Esophagus squamous epithelium (tissue), 5 donors: ENCODE results near the gene MCHR2. TPM values are rescaled to one million over a fixed set of nuclear protein-coding genes. Genes with fewer than 3 reads are reported as not detected.

Experiments
- DNase-seq: peaks from one replicate; lab custom pipeline; 2025; lab: John Stamatoyannopoulos, UW
- H3K27ac ChIP-seq, 4 donors: fragments of 200-600 bp; sonication (generic); one replicate each; pipeline ENCODE4 v1.5.1; 2016 to 2019; ENCODE audit warnings: mild to moderate bottlenecking in 1 of 4
- H3K27me3 ChIP-seq, 4 donors: fragments of 200-600 bp; sonication (generic); 1 replicate in 3 of 4; 2 replicates in 1 of 4; pipeline versions ENCODE4 v1.5.1 to v1.6.0; 2017 to 2021; ENCODE audit warnings: antibody characterized with exemption in 1 of 4
- H3K36me3 ChIP-seq, 3 donors: fragments of 200-600 bp; sonication (generic); one replicate each; pipeline ENCODE4 v1.5.1; 2016 to 2019
- H3K4me1 ChIP-seq, 3 donors: fragments of 200-600 bp; sonication (generic); one replicate each; pipeline ENCODE4 v1.5.1; 2017 to 2019
- H3K4me3 ChIP-seq, 4 donors: fragments of 200-600 bp; sonication (generic); 1 replicate in 3 of 4; 2 replicates in 1 of 4; pipeline ENCODE4 v1.5.1; 2016 to 2019; ENCODE audit warnings: mild to moderate bottlenecking in 2 of 4, moderate library complexity in 1 of 4
- H3K9me3 ChIP-seq, 3 donors: fragments of 200-600 bp; sonication (generic); one replicate each; pipeline ENCODE4 v1.5.1; 2016 to 2019
- POLR2A ChIP-seq, 4 donors: fragments of 450-650 bp; IDR thresholded peaks; one replicate each; pipeline ENCODE4 v1.6.1; 2017; ENCODE audit warnings: antibody characterized with exemption in 4 of 4, mild to moderate bottlenecking in 4 of 4, moderate library complexity in 3 of 4
- WGBS, 2 donors: methylation state at CpG; one replicate each; pipeline ENCODE4 v1.1.5; 2018; 5-methylcytosine and 5-hydroxymethylcytosine counted together
- intact Hi-C: fragments of 100-400 bp; cut with DNase I; formaldehyde crosslinking; loops from one replicate; pipeline ENCODE4 v1.15.0; 2022
- total RNA-seq, 4 donors: library from RNA; depleted of rRNA; stranded (reverse); fragments of >200 nt; gene quantifications; one replicate each; pipeline ENCODE4 v1.1.0, GENCODE V29; 2016
- TF ChIP-seq, protein P1 (sequence below), 6 experiments: fragments of 450-650 bp in 4 of 6; fragments of 200-600 bp in 2 of 6; sonication (generic) in 2 of 6; IDR thresholded peaks; one replicate each; pipeline ENCODE4 v1.5.1; 2016 to 2019; ENCODE audit warnings: antibody characterized with exemption in 6 of 6, mild to moderate bottlenecking in 4 of 6, moderate library complexity in 4 of 6
- donor health status: DM: yes; HTN: yes; CAD: no.

Gene MCHR2
- total RNA-seq, 4 donors from 2014 or later = not detected

GRCh38 chr6:99887066-99887465, 107.0 kb downstream of the MCHR2 start:
- intact Hi-C loops = no loop called here
- Histone ChIP-seq H3K27me3 (no peaks in the 10 kb centered on the region), H3K4me1 (no peaks in the 10 kb centered on the region), H3K27ac (no peak overlapping the region), H3K4me3 (no peak overlapping the region), H3K9me3 (no peaks in the 10 kb centered on the region), H3K36me3 (no peaks in the 10 kb centered on the region)
- no peak for TF ChIP-seq POLR2A (IDR thresholded peaks at IDR 0.05)
- TF ChIP-seq, protein P1, sequence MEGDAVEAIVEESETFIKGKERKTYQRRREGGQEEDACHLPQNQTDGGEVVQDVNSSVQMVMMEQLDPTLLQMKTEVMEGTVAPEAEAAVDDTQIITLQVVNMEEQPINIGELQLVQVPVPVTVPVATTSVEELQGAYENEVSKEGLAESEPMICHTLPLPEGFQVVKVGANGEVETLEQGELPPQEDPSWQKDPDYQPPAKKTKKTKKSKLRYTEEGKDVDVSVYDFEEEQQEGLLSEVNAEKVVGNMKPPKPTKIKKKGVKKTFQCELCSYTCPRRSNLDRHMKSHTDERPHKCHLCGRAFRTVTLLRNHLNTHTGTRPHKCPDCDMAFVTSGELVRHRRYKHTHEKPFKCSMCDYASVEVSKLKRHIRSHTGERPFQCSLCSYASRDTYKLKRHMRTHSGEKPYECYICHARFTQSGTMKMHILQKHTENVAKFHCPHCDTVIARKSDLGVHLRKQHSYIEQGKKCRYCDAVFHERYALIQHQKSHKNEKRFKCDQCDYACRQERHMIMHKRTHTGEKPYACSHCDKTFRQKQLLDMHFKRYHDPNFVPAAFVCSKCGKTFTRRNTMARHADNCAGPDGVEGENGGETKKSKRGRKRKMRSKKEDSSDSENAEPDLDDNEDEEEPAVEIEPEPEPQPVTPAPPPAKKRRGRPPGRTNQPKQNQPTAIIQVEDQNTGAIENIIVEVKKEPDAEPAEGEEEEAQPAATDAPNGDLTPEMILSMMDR (IDR thresholded peaks at IDR 0.05) = no peak
- DNase-seq = no peak

GRCh38 chr6:99885051-99885450, 109.0 kb downstream of the MCHR2 start:
- Histone ChIP-seq H3K27me3 (no peaks in the 10 kb centered on the region), H3K36me3 (no peaks in the 10 kb centered on the region), H3K27ac (no peak overlapping the region), H3K4me1 (no peaks in the 10 kb centered on the region), H3K9me3 (no peaks in the 10 kb centered on the region), H3K4me3 (no peak overlapping the region)
- intact Hi-C loops = no loop called here
- no peak for DNase-seq
- 46 to 52% methylated on average over 3 of the region's 3 CpGs for WGBS, 2 donors
- TF ChIP-seq POLR2A (IDR thresholded peaks at IDR 0.05) = no peak
- TF ChIP-seq, protein P1 (IDR thresholded peaks at IDR 0.05) = no peak

GRCh38 chr6:99882128-99882702, 111.8 kb downstream of the MCHR2 start:
- H3K4me3 ChIP-seq = no peak overlapping the region
- H3K36me3 ChIP-seq = no peaks in the 10 kb centered on the region
- TF ChIP-seq POLR2A (IDR thresholded peaks at IDR 0.05) = no peak
- TF ChIP-seq, protein P1 (IDR thresholded peaks at IDR 0.05) = no peak
- no peak overlapping the region for H3K27ac ChIP-seq
- no peaks in the 10 kb centered on the region for H3K4me1 ChIP-seq
- WGBS, 2 donors = 79 to 89% methylated on average over 4 of the region's 4 CpGs
- intact Hi-C loops = no loop called here
- no peak for DNase-seq
- H3K9me3 ChIP-seq = no peaks in the 10 kb centered on the region
- H3K27me3 ChIP-seq = no peaks in the 10 kb centered on the region

- intact Hi-C loops = no loop called here
- no peak for DNase-seq
- Histone ChIP-seq H3K4me3 (no peak overlapping the region), H3K27ac (no peak overlapping the region), H3K9me3 (no peaks in the 10 kb centered on the region), H3K4me1 (no peaks in the 10 kb centered on the region), H3K36me3 (no peaks in the 10 kb centered on the region), H3K27me3 (peaks cover 0 to 5% (median 0%) of the 10 kb centered on the region in 4 donors)
- TF ChIP-seq POLR2A (IDR thresholded peaks at IDR 0.05) = no peak
- TF ChIP-seq, protein P1 (IDR thresholded peaks at IDR 0.05) = no peak
- WGBS, 2 donors = 59 to 69% methylated on average over 3 of the region's 3 CpGs
These were observed 114.6 kb downstream of the MCHR2 start for GRCh38 chr6:99879431-99879830.

- DNase-seq = no peak
- H3K27me3 ChIP-seq = peaks cover 0 to 12% (median 0%) of the 10 kb centered on the region in 4 donors
- 67 to 100% methylated on average over 3 of the region's 4 CpGs for WGBS, 2 donors
- no peak for TF ChIP-seq POLR2A (IDR thresholded peaks at IDR 0.05)
- TF ChIP-seq, protein P1 (IDR thresholded peaks at IDR 0.05) = no peak
- H3K27ac ChIP-seq = no peak overlapping the region
- H3K4me1 ChIP-seq = no peaks in the 10 kb centered on the region
- no peaks in the 10 kb centered on the region for H3K9me3 ChIP-seq
- no peak overlapping the region for H3K4me3 ChIP-seq
- intact Hi-C loops = no loop called here
- H3K36me3 ChIP-seq = no peaks in the 10 kb centered on the region
These were observed 119.0 kb downstream of the MCHR2 start for GRCh38 chr6:99875068-99875467.
